H9 (cell line): ENCODE results near the gene BRD8. TPM values are rescaled to one million over a fixed set of nuclear protein-coding genes. Genes with fewer than 3 reads are reported as not detected.

ENCODE experiments used
- DNase-seq: peaks from one replicate; pipeline ENCODE4 v3.0.0-alpha.2; 2017
- H2AFZ ChIP-seq: one replicate; pipeline ENCODE4 v1.6.1; 2013; ENCODE audit warnings: mild to moderate bottlenecking, low read length, control low read depth, moderate library complexity
- H2AK5ac ChIP-seq: 2 replicates; pipeline ENCODE4 v1.6.1; 2013; ENCODE audit warnings: low read length, control low read depth, mixed read lengths; ENCODE audit not compliant: insufficient read length
- H2BK120ac ChIP-seq: one replicate; pipeline ENCODE4 v1.6.1; 2013; ENCODE audit warnings: low read depth, mild to moderate bottlenecking, low read length, control low read depth, inconsistent platforms; ENCODE audit not compliant: poor library complexity, severe bottlenecking
- H2BK12ac ChIP-seq: 2 replicates; pipeline ENCODE4 v1.6.1; 2013; ENCODE audit warnings: low read length, control low read depth, mixed read lengths, low read depth; ENCODE audit not compliant: insufficient read length
- H2BK15ac ChIP-seq: 2 replicates; pipeline ENCODE4 v1.6.1; 2013; ENCODE audit warnings: low read depth, low read length, control low read depth
- H2BK20ac ChIP-seq: one replicate; pipeline ENCODE4 v1.6.1; 2013; ENCODE audit warnings: low read depth, mild to moderate bottlenecking, low read length, control low read depth, inconsistent platforms; ENCODE audit not compliant: poor library complexity, severe bottlenecking
- H2BK5ac ChIP-seq: 2 replicates; pipeline ENCODE4 v1.6.1; 2013; ENCODE audit warnings: low read length, control low read depth, mixed read lengths; ENCODE audit not compliant: insufficient read length
- H3K14ac ChIP-seq: 2 replicates; pipeline ENCODE4 v1.6.1; 2013; ENCODE audit warnings: low read length, control low read depth; ENCODE audit not compliant: insufficient read depth
- H3K18ac ChIP-seq: 2 replicates; pipeline ENCODE4 v1.6.1; 2013; ENCODE audit warnings: low read depth, mild to moderate bottlenecking, mixed read lengths, low read length, control low read depth; ENCODE audit not compliant: insufficient read length
- H3K23ac ChIP-seq: 2 replicates; pipeline ENCODE4 v1.6.1; 2013; ENCODE audit warnings: low read length, control low read depth, mixed read lengths, low read depth; ENCODE audit not compliant: insufficient read length
- H3K23me2 ChIP-seq: 2 replicates; pipeline ENCODE4 v1.6.1; 2013; ENCODE audit warnings: low read depth, mild to moderate bottlenecking, mixed read lengths, low read length, control low read depth; ENCODE audit not compliant: insufficient read length, poor library complexity, severe bottlenecking
- H3K27ac ChIP-seq: 2 replicates; pipeline ENCODE4 v1.5.1; 2013; ENCODE audit warnings: low read length, control low read depth, mixed read lengths, low read depth; ENCODE audit not compliant: insufficient read length
- H3K27me3 ChIP-seq: 2 replicates; pipeline ENCODE4 v1.6.1; 2013; ENCODE audit warnings: low read length, control low read depth, inconsistent platforms; ENCODE audit not compliant: insufficient read depth
- H3K4ac ChIP-seq: 2 replicates; pipeline ENCODE4 v1.6.1; 2013; ENCODE audit warnings: low read depth, mild to moderate bottlenecking, control low read depth, inconsistent platforms, low read length, moderate library complexity
- H3K4me1 ChIP-seq: 2 replicates; pipeline ENCODE4 v1.6.1; 2013; ENCODE audit warnings: low read length, control low read depth, inconsistent platforms; ENCODE audit not compliant: insufficient read depth
- H3K4me2 ChIP-seq: 2 replicates; pipeline ENCODE4 v1.6.1; 2013; ENCODE audit warnings: low read length, control low read depth, mixed read lengths; ENCODE audit not compliant: insufficient read length, insufficient read depth
- H3K56ac ChIP-seq: 2 replicates; pipeline ENCODE4 v1.6.1; 2013; ENCODE audit warnings: low read depth, mild to moderate bottlenecking, mixed read lengths, low read length, control low read depth; ENCODE audit not compliant: insufficient read length
- H3K79me1 ChIP-seq: 2 replicates; pipeline ENCODE4 v1.6.1; 2013; ENCODE audit warnings: low read depth, mild to moderate bottlenecking, moderate library complexity, low read length, control low read depth, inconsistent platforms; ENCODE audit not compliant: insufficient read depth, poor library complexity, severe bottlenecking
- H3K79me2 ChIP-seq: 2 replicates; pipeline ENCODE4 v1.6.1; 2013; ENCODE audit warnings: low read length, control low read depth, inconsistent platforms; ENCODE audit not compliant: insufficient read depth
- H3K9ac ChIP-seq: 2 replicates; pipeline ENCODE4 v1.6.1; 2013; ENCODE audit warnings: low read length, control low read depth, mixed read lengths; ENCODE audit not compliant: insufficient read length; ENCODE audit errors: extremely low read depth
- H3K9me3 ChIP-seq: one replicate; pipeline ENCODE4 v1.6.1; 2013; ENCODE audit warnings: low read depth, low read length, inconsistent platforms; ENCODE audit not compliant: control insufficient read depth
- H3T11ph ChIP-seq: one replicate; pipeline ENCODE4 v1.6.1; 2013; ENCODE audit warnings: mild to moderate bottlenecking, low read length, control low read depth, inconsistent platforms
- H4K20me1 ChIP-seq: one replicate; pipeline ENCODE4 v1.6.1; 2013; ENCODE audit not compliant: control insufficient read depth, insufficient read length, insufficient read depth
- H4K5ac ChIP-seq: 2 replicates; pipeline ENCODE4 v1.6.1; 2013; ENCODE audit warnings: low read depth, mild to moderate bottlenecking, mixed read lengths, low read length, control low read depth; ENCODE audit not compliant: insufficient read length
- H4K8ac ChIP-seq: replicated peaks from 2 replicates; pipeline ENCODE4 v1.6.1; 2013; ENCODE audit warnings: low read length, control low read depth, mixed read lengths, low read depth; ENCODE audit not compliant: insufficient read length
- H4K91ac ChIP-seq: 2 replicates; pipeline ENCODE4 v1.6.1; 2013; ENCODE audit warnings: low read depth, mild to moderate bottlenecking, moderate library complexity, mixed read lengths, low read length, control low read depth; ENCODE audit not compliant: insufficient read length
- H3K27ac Mint-ChIP-seq, 3 experiments: 2 replicates in 2 of 3; 3 replicates in 1 of 3; pipeline ENCODE4 v1.8.0; 2020 to 2021; ENCODE audit warnings: mixed read lengths in 3 of 3, mild to moderate bottlenecking in 1 of 3, moderate library complexity in 1 of 3
- H3K27me3 Mint-ChIP-seq: 2 replicates; pipeline ENCODE4 v1.8.0; 2021; ENCODE audit warnings: low read depth, mild to moderate bottlenecking, moderate library complexity, mixed read lengths
- H3K36me3 Mint-ChIP-seq, 3 experiments: 2 replicates in 2 of 3; 3 replicates in 1 of 3; pipeline ENCODE4 v1.8.0; 2020 to 2021; ENCODE audit warnings: low read depth in 3 of 3, mixed read lengths in 3 of 3; ENCODE audit not compliant: insufficient read depth in 1 of 3
- H3K4me1 Mint-ChIP-seq, 2 experiments: 2 replicates each; pipeline ENCODE4 v1.8.0; 2020; ENCODE audit warnings: mixed read lengths in 2 of 2
- H3K4me3 Mint-ChIP-seq, 2 experiments: 2 replicates in 1 of 2; 3 replicates in 1 of 2; pipeline ENCODE4 v1.8.0; 2020 to 2021; ENCODE audit warnings: mild to moderate bottlenecking in 2 of 2, mixed read lengths in 2 of 2, moderate library complexity in 1 of 2
- H3K9me3 Mint-ChIP-seq, 2 experiments: 2 replicates in 1 of 2; 3 replicates in 1 of 2; pipeline ENCODE4 v1.8.0; 2020; ENCODE audit warnings: mild to moderate bottlenecking in 2 of 2, mixed read lengths in 2 of 2, moderate library complexity in 1 of 2
- WGBS: extraction: QIAGEN DNeasy Blood & Tissue Kit; methylation state at CpG from one replicate; pipeline ENCODE4 v1.1.7; 2013; ENCODE audit warnings: missing lambda C conversion rate, low lambda C conversion rate, mixed read lengths; ENCODE audit not compliant: insufficient read length; ENCODE audit errors: extremely low coverage; 5-methylcytosine and 5-hydroxymethylcytosine counted together
- total RNA-seq: library from RNA; stranded (reverse); gene quantifications from 2 replicates; pipeline ENCODE4 v1.2.1, GENCODE V29; 2021
- TF ChIP-seq, protein P1 (sequence below): fragments of 200-600 bp; sonication (generic); conservative IDR thresholded peaks from 3 replicates; pipeline ENCODE4 v1.8.0; 2021; ENCODE audit warnings: antibody characterized with exemption, mild to moderate bottlenecking

The BRD8 gene
- total RNA-seq, 1 experiment from 2014 or later, result 67.9 TPM

DNA sequence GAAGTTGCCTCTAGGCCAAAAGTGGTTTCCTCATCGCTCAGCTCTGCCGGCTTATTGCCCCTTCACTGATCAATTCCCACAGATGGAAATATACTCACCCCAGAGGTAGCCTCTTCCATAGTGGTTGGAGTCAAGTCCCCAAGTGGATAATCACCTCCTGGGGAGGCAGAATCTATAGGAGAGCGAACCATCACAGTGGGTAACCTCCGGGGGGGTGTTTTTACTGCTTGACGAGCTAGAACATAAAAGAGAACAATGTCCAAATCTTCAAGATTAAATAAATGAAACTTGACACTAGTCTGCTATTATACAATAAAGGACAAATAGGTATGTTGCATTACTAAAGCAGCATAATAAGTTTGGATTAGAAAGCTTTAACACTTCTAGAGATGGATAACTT is 9.3 kb downstream of the BRD8 start:
- Histone ChIP-seq H2BK120ac (no peak overlapping the region), H3K9me3 (no peaks in the 10 kb centered on the region), H3T11ph (no peak overlapping the region), H4K8ac (no peak overlapping the region), H3K23me2 (no peaks in the 10 kb centered on the region), H3K23ac (no peak overlapping the region), H3K79me2 (no peaks in the 10 kb centered on the region), H3K9ac (no peak overlapping the region), H2AFZ (no peak overlapping the region), H4K91ac (no peak overlapping the region), H3K14ac (no peak overlapping the region), H3K4me2 (no peak overlapping the region), H4K5ac (no peak overlapping the region), H3K4me1 (no peaks in the 10 kb centered on the region), H3K27ac (no peak overlapping the region), H3K4ac (no peak overlapping the region), H3K79me1 (no peaks in the 10 kb centered on the region), H2AK5ac (no peak overlapping the region), H2BK15ac (no peak overlapping the region), H3K27me3 (no peaks in the 10 kb centered on the region), H2BK5ac (no peak overlapping the region), H2BK20ac (no peak overlapping the region), H2BK12ac (no peak overlapping the region), H3K18ac (no peak overlapping the region), H4K20me1 (no peaks in the 10 kb centered on the region), H3K56ac (no peak overlapping the region)
- Mint-ChIP-seq H3K9me3 (no peaks in the 10 kb centered on the region), H3K36me3 (peaks cover 50 to 96% (median 92%) of the 10 kb centered on the region in 3 experiments; a peak in 6 of 7 replicates), H3K27ac (no peak overlapping the region), H3K27me3 (no peaks in the 10 kb centered on the region), H3K4me3 (no peak overlapping the region), H3K4me1 (no peaks in the 10 kb centered on the region)
- TF ChIP-seq, protein P1, sequence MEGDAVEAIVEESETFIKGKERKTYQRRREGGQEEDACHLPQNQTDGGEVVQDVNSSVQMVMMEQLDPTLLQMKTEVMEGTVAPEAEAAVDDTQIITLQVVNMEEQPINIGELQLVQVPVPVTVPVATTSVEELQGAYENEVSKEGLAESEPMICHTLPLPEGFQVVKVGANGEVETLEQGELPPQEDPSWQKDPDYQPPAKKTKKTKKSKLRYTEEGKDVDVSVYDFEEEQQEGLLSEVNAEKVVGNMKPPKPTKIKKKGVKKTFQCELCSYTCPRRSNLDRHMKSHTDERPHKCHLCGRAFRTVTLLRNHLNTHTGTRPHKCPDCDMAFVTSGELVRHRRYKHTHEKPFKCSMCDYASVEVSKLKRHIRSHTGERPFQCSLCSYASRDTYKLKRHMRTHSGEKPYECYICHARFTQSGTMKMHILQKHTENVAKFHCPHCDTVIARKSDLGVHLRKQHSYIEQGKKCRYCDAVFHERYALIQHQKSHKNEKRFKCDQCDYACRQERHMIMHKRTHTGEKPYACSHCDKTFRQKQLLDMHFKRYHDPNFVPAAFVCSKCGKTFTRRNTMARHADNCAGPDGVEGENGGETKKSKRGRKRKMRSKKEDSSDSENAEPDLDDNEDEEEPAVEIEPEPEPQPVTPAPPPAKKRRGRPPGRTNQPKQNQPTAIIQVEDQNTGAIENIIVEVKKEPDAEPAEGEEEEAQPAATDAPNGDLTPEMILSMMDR, result no peak
- DNase-seq, result no peak
- no CpG with 5 or more reads among the region's 5 CpGs for WGBS
